Activated CD4-positive, alpha-beta T cell treated with anti-CD3 and anti-CD28 coated beads, Interleukin-2, amount 50 U/mL, for 4 hours (primary cell): Measurements from ENCODE around the gene BLTP3A.

Source experiments
- DNase-seq, 2 experiments: peaks; one replicate each; pipeline ENCODE4 v3.0.0-alpha.2; 2020

BLTP3A gene

DNA sequence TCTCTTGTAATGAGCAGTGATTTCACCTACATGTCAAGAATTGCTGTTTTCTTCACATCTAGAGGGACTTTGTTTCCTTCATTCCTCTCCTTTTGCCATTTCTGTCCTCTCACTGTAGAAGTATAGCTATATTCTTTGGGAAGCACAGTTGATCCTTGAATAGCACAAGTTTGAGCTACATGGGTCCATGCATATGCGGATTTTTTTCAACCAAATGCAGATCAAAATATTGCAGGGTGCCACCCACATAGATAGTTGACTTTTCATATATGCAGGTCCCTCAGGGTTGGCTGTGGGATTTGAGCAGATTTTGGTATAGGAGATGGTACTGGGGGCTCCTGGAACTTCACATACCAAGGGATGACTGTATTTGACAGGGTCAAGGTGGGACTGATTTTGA is 41.1 kb downstream of the BLTP3A start:
- no peak for DNase-seq

- DNase-seq: no peak
Measured at GRCh38 chr6:34834789-34835518, 43.1 kb downstream of the BLTP3A start.

- no peak for DNase-seq
Measured at GRCh38 chr6:34836008-34836407, 44.1 kb downstream of the BLTP3A start.

- no peak for DNase-seq
Measured at GRCh38 chr6:34836451-34836850, 44.6 kb downstream of the BLTP3A start.

- no peak for DNase-seq
Measured at GRCh38 chr6:34837528-34837927, 45.6 kb downstream of the BLTP3A start.

DNA sequence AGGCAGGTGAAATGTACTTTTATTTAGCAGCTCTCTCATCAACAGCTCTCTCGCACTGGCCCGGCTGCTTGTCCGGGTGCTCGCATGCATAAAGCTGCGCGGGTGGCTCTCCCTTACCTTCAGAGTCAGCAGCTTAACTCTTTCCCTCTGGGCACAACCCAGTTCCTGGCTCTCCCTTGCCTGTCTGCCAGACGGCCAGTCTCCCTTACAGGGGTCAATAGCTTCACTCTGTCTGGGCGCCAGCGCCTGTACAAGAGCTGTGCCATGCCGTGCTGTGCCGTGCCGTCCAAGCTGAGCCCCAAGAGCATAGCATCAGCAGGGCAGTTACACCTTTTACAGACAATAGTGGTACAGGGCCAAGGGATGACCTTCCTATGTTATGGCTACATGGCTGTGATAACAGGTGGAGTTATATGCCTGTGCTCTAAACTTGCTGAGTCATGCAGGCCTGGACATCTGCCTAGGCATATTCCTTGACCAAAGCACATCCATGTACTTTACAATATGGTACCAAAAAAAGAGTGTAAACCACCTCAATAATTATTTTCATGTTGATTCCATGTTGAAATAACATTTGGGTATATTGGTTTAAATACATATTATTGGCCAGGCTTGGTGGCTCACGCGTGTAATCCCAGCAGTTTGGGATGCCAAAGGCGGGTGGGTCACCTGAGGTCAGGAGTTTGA is 47.9 kb downstream of the BLTP3A start:
- DNase-seq: no peak
